Liver (tissue), 9 donors: ENCODE data around the gene OLFM4. TPM values are rescaled to one million over a fixed set of nuclear protein-coding genes. Genes with fewer than 3 reads are reported as not detected.

Experiments used
- DNase-seq: peaks from one replicate; pipeline ENCODE4 v3.0.0-alpha.2; 2017; ENCODE audit warnings: low spot score
- H3K27ac ChIP-seq, 2 donors: one replicate each; pipeline ENCODE4 v1.7.0; 2013; ENCODE audit warnings: inconsistent platforms in 2 of 2, low read length in 2 of 2, control low read depth in 1 of 2, low read depth in 1 of 2, mild to moderate bottlenecking in 1 of 2
- H3K27me3 ChIP-seq, 4 donors: one replicate each; pipeline versions ENCODE4 v1.6.1 to v1.7.0; 2013; ENCODE audit warnings: low read length in 3 of 4, inconsistent platforms in 1 of 4, mild to moderate bottlenecking in 1 of 4, moderate library complexity in 1 of 4; ENCODE audit not compliant: control insufficient read depth in 4 of 4, insufficient read depth in 4 of 4
- H3K36me3 ChIP-seq, 4 donors: one replicate each; pipeline versions ENCODE4 v1.6.1 to v1.7.0; 2013; ENCODE audit warnings: low read length in 3 of 4, mild to moderate bottlenecking in 3 of 4, low read depth in 1 of 4, moderate library complexity in 1 of 4; ENCODE audit not compliant: control insufficient read depth in 4 of 4, insufficient read depth in 3 of 4
- H3K4me1 ChIP-seq, 4 donors: one replicate each; pipeline versions ENCODE4 v1.6.1 to v1.7.0; 2013; ENCODE audit warnings: low read length in 3 of 4, mild to moderate bottlenecking in 3 of 4, moderate library complexity in 1 of 4; ENCODE audit not compliant: control insufficient read depth in 4 of 4, insufficient read depth in 4 of 4
- H3K4me3 ChIP-seq, 3 donors: one replicate each; pipeline versions ENCODE4 v1.6.1 to v1.7.0; 2013; ENCODE audit warnings: low read length in 3 of 3, control low read depth in 1 of 3, low read depth in 1 of 3, mild to moderate bottlenecking in 1 of 3
- H3K9ac ChIP-seq, 2 donors: one replicate each; pipeline ENCODE4 v1.7.0; 2013; ENCODE audit warnings: low read length in 2 of 2, mild to moderate bottlenecking in 2 of 2, moderate library complexity in 2 of 2, control low read depth in 1 of 2, low read depth in 1 of 2
- H3K9me3 ChIP-seq, 4 donors: one replicate each; pipeline versions ENCODE4 v1.6.1 to v1.7.0; 2013; ENCODE audit warnings: low read length in 3 of 4; ENCODE audit not compliant: control insufficient read depth in 4 of 4
- EGR1 ChIP-seq, 2 donors: IDR thresholded peaks; 2 replicates each; pipeline ENCODE4 v1.6.1; 2016 to 2018; ENCODE audit warnings: antibody characterized with exemption in 2 of 2, low read depth in 2 of 2
- FOXA1 ChIP-seq: IDR thresholded peaks from 2 replicates; pipeline ENCODE4 v1.6.1; 2016; ENCODE audit warnings: antibody characterized with exemption
- FOXA2 ChIP-seq: IDR thresholded peaks from 2 replicates; pipeline ENCODE4 v1.6.1; 2016; ENCODE audit warnings: antibody characterized with exemption
- HNF4A ChIP-seq, 2 donors: conservative IDR thresholded peaks; 2 replicates each; pipeline ENCODE4 v1.6.1; 2016; ENCODE audit warnings: antibody characterized with exemption in 2 of 2, mild to moderate bottlenecking in 2 of 2
- HNF4G ChIP-seq: IDR thresholded peaks from 2 replicates; pipeline ENCODE4 v1.6.1; 2016; ENCODE audit warnings: antibody characterized with exemption
- JUND ChIP-seq, 2 donors: IDR thresholded peaks; 2 replicates each; pipeline ENCODE4 v1.6.1; 2016; ENCODE audit warnings: antibody characterized with exemption in 2 of 2
- NR2F2 ChIP-seq: IDR thresholded peaks from 2 replicates; pipeline ENCODE4 v1.6.1; 2016; ENCODE audit warnings: antibody characterized with exemption
- RAD21 ChIP-seq, 2 donors: IDR thresholded peaks; 2 replicates each; pipeline ENCODE4 v1.6.1; 2016; ENCODE audit warnings: antibody characterized with exemption in 2 of 2, mild to moderate bottlenecking in 2 of 2
- RXRA ChIP-seq, 2 donors: IDR thresholded peaks; 2 replicates each; pipeline ENCODE4 v1.6.1; 2017 to 2018; ENCODE audit warnings: antibody characterized with exemption in 2 of 2, mild to moderate bottlenecking in 1 of 2
- SP1 ChIP-seq: IDR thresholded peaks from 2 replicates; pipeline ENCODE4 v1.6.1; 2018; ENCODE audit warnings: antibody characterized with exemption, mild to moderate bottlenecking
- TAF1 ChIP-seq: conservative IDR thresholded peaks from 2 replicates; pipeline ENCODE4 v1.6.1; 2016; ENCODE audit warnings: antibody characterized with exemption, mild to moderate bottlenecking
- YY1 ChIP-seq: IDR thresholded peaks from 2 replicates; pipeline ENCODE4 v1.6.1; 2016; ENCODE audit warnings: antibody characterized with exemption, mild to moderate bottlenecking
- WGBS: extraction: QIAGEN DNeasy Blood & Tissue Kit; methylation state at CpG from one replicate; pipeline ENCODE4 v1.1.7; 2013; 5-methylcytosine and 5-hydroxymethylcytosine counted together
- polyA plus RNA-seq, 2 donors: library from polyadenylated mRNA; stranded (reverse) in 1 of 2; unstranded in 1 of 2; fragments of 200-250 nt in 1 of 2; fragments of >200 nt in 1 of 2; fragmentation: Nextera tagmentation in 1 of 2; extraction: Ambion mirVana in 1 of 2; gene quantifications; one replicate each; pipeline versions ENCODE4 v1.2.1 to v1.2.3, GENCODE V29; 2013 to 2015
- total RNA-seq, 2 donors: library from RNA; depleted of rRNA; stranded (reverse); fragments of >200 nt; gene quantifications; one replicate each; pipeline ENCODE4 v1.2.3, GENCODE V29; 2014
- TF ChIP-seq, protein P1 (sequence below): IDR thresholded peaks from 2 replicates; pipeline ENCODE4 v1.6.1; 2016; ENCODE audit warnings: antibody characterized with exemption
- TF ChIP-seq, protein P2 (sequence below): IDR thresholded peaks from 2 replicates; pipeline ENCODE4 v1.6.1; 2016; ENCODE audit warnings: antibody characterized with exemption, mild to moderate bottlenecking
- TF ChIP-seq, protein P3 (sequence below): fragments of 150-350 bp; IDR thresholded peaks from 2 replicates; pipeline ENCODE4 v1.5.1; 2017; ENCODE audit warnings: improper control_type of control experiment, low read depth, low read length; ENCODE audit not compliant: missing input control
- TF ChIP-seq, protein P4 (sequence below): IDR thresholded peaks from 2 replicates; pipeline ENCODE4 v1.6.1; 2016; ENCODE audit warnings: antibody characterized with exemption
- TF ChIP-seq, protein P5 (sequence below): IDR thresholded peaks from 2 replicates; pipeline ENCODE4 v1.6.1; 2016; ENCODE audit warnings: antibody characterized with exemption
- donor health status: healthy.
- donor health status: healthy.
- donor health status: healthy.
- donor health status: healthy.
- donor health status: healthy.

The OLFM4 gene
- total and polyA plus RNA-seq, 4 donors, result under 0.01 to 8.0 (median 0.66) TPM; not detected in 1

DNA sequence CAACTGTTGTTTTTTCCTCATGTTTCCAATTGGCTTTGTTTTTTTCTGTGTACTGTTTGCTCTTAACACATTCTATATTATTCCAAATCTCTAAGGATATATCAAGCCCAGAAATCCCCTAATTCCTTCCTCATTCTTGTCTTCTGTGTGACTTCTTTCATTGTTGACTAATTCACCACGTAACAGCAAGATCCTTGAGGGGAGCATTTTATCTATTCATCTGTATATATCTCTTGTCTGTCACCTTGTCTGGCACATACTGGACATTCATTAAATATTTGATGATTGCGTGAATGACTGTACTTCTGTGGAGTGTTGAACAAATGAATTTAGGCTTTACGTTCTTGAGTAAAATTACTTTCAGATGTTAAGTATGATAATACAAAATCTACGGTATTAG lies 44.8 kb upstream of the OLFM4 start:
- Histone ChIP-seq H3K4me3 (no peak overlapping the region), H3K36me3 (no peaks in the 10 kb centered on the region), H3K9me3 (no peaks in the 10 kb centered on the region), H3K9ac (no peak overlapping the region), H3K27ac (no peak overlapping the region), H3K4me1 (no peaks in the 10 kb centered on the region), H3K27me3 (peaks cover 0 to 4% (median 0%) of the 10 kb centered on the region in 4 donors)
- no peak for DNase-seq
- no peak for TF ChIP-seq TAF1
- TF ChIP-seq NR2F2, result no peak
- TF ChIP-seq RXRA (IDR thresholded peaks at IDR 0.05), result no peak
- TF ChIP-seq, protein P1, sequence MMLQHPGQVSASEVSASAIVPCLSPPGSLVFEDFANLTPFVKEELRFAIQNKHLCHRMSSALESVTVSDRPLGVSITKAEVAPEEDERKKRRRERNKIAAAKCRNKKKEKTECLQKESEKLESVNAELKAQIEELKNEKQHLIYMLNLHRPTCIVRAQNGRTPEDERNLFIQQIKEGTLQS, result no peak
- TF ChIP-seq, protein P2, sequence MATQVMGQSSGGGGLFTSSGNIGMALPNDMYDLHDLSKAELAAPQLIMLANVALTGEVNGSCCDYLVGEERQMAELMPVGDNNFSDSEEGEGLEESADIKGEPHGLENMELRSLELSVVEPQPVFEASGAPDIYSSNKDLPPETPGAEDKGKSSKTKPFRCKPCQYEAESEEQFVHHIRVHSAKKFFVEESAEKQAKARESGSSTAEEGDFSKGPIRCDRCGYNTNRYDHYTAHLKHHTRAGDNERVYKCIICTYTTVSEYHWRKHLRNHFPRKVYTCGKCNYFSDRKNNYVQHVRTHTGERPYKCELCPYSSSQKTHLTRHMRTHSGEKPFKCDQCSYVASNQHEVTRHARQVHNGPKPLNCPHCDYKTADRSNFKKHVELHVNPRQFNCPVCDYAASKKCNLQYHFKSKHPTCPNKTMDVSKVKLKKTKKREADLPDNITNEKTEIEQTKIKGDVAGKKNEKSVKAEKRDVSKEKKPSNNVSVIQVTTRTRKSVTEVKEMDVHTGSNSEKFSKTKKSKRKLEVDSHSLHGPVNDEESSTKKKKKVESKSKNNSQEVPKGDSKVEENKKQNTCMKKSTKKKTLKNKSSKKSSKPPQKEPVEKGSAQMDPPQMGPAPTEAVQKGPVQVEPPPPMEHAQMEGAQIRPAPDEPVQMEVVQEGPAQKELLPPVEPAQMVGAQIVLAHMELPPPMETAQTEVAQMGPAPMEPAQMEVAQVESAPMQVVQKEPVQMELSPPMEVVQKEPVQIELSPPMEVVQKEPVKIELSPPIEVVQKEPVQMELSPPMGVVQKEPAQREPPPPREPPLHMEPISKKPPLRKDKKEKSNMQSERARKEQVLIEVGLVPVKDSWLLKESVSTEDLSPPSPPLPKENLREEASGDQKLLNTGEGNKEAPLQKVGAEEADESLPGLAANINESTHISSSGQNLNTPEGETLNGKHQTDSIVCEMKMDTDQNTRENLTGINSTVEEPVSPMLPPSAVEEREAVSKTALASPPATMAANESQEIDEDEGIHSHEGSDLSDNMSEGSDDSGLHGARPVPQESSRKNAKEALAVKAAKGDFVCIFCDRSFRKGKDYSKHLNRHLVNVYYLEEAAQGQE, result no peak
- TF ChIP-seq, protein P3, sequence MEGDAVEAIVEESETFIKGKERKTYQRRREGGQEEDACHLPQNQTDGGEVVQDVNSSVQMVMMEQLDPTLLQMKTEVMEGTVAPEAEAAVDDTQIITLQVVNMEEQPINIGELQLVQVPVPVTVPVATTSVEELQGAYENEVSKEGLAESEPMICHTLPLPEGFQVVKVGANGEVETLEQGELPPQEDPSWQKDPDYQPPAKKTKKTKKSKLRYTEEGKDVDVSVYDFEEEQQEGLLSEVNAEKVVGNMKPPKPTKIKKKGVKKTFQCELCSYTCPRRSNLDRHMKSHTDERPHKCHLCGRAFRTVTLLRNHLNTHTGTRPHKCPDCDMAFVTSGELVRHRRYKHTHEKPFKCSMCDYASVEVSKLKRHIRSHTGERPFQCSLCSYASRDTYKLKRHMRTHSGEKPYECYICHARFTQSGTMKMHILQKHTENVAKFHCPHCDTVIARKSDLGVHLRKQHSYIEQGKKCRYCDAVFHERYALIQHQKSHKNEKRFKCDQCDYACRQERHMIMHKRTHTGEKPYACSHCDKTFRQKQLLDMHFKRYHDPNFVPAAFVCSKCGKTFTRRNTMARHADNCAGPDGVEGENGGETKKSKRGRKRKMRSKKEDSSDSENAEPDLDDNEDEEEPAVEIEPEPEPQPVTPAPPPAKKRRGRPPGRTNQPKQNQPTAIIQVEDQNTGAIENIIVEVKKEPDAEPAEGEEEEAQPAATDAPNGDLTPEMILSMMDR, result no peak
- TF ChIP-seq, protein P4, sequence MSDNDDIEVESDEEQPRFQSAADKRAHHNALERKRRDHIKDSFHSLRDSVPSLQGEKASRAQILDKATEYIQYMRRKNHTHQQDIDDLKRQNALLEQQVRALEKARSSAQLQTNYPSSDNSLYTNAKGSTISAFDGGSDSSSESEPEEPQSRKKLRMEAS, result no peak
- no peak for TF ChIP-seq HNF4G
- TF ChIP-seq RAD21 (IDR thresholded peaks at IDR 0.05), result no peak
- TF ChIP-seq JUND (IDR thresholded peaks at IDR 0.05), result no peak
- no peak for TF ChIP-seq EGR1 (IDR thresholded peaks at IDR 0.05; ENCODE audit: low read depth in 2 of 2)
- no peak for TF ChIP-seq SP1
- TF ChIP-seq, protein P5, sequence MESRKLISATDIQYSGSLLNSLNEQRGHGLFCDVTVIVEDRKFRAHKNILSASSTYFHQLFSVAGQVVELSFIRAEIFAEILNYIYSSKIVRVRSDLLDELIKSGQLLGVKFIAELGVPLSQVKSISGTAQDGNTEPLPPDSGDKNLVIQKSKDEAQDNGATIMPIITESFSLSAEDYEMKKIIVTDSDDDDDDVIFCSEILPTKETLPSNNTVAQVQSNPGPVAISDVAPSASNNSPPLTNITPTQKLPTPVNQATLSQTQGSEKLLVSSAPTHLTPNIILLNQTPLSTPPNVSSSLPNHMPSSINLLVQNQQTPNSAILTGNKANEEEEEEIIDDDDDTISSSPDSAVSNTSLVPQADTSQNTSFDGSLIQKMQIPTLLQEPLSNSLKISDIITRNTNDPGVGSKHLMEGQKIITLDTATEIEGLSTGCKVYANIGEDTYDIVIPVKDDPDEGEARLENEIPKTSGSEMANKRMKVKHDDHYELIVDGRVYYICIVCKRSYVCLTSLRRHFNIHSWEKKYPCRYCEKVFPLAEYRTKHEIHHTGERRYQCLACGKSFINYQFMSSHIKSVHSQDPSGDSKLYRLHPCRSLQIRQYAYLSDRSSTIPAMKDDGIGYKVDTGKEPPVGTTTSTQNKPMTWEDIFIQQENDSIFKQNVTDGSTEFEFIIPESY, result no peak
- no peak for TF ChIP-seq FOXA1
- TF ChIP-seq FOXA2, result no peak
- no peak for TF ChIP-seq YY1
- no peak for TF ChIP-seq HNF4A (conservative IDR thresholded peaks at IDR 0.05)
- 78% methylated on average over 4 of the region's 4 CpGs for WGBS

DNA sequence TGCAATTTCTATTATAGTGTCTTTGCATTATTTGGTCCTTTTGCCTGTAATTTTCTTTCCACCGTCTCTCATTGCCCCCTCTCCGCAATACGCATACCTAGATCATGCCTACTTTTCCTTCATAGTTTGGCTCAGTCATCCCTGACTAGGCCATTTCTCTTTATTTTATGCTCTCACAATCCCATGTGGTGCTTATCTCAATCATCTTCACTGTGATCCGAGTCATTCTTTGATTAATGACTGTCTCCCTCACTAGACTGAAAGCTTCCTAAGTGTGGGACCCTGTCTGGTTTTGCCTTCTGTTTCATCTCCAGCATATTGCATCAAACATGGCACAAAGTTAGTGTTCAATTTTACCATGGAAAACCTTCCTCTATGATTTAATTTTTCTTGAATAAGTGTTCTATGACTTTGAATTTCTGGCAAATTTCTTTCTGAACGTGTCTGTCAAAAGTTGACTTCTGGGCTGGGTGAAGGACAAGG lies 43.7 kb upstream of the OLFM4 start:
- WGBS, result 81% methylated on average over 5 of the region's 5 CpGs
- Histone ChIP-seq H3K9me3 (no peaks in the 10 kb centered on the region), H3K27me3 (no peaks in the 10 kb centered on the region), H3K4me3 (no peak overlapping the region), H3K27ac (no peak overlapping the region), H3K4me1 (no peaks in the 10 kb centered on the region), H3K9ac (no peak overlapping the region), H3K36me3 (no peaks in the 10 kb centered on the region)
- DNase-seq, result no peak
- TF ChIP-seq, protein P3, result no peak
- no peak for TF ChIP-seq JUND (IDR thresholded peaks at IDR 0.05)
